ENCODE results near the gene RNF186.
"Not testable (repeated sequence)": the region's sequence is repeated elsewhere in the genome, so short reads cannot be mapped to it uniquely, and the experiment has no call there.

- not testable (repeated sequence) for TF ChIP-seq CTCF (IDR thresholded peaks at IDR 0.05; ENCODE audit: insufficient read depth, low read length); REST (IDR thresholded peaks at IDR 0.05; ENCODE audit: insufficient replicate concordance, low read depth); POLR2AphosphoS5 (IDR thresholded peaks at IDR 0.05; ENCODE audit: low read depth)
These were observed 34.2 kb upstream of the RNF186 start for GRCh38 chr1:19849307-19849706.

All from HL-60 (cell line).